Caco-2 (cell line): ENCODE data around the gene RAE1. TPM values are rescaled to one million over a fixed set of nuclear protein-coding genes. Genes with fewer than 3 reads are reported as not detected.

Experiments used
- BruUV-seq: library from RNA; stranded (reverse); fragments of 400-500 nt; replicated peaks from 2 replicates; lab custom pipeline; 2021; lab: Mats Ljungman, UMichigan
- CTCF ChIA-PET: fragments of 300-600 bp; sonication (Branson Sonifier 250); formaldehyde crosslinking; loops from one replicate; lab custom pipeline; 2022; ENCODE audit warnings: antibody characterized with exemption; lab: Charles Lee
- POLR2A ChIA-PET: fragments of 300-600 bp; sonication (Branson Sonifier 250); formaldehyde crosslinking; loops from one replicate; lab custom pipeline; 2022; ENCODE audit warnings: antibody characterized with exemption; lab: Charles Lee
- DNase-seq, 2 experiments: peaks; one replicate each; pipeline versions ENCODE4 v3.0.0 to v3.0.0-alpha.2; 2020 to 2022
- H3K27me3 ChIP-seq: replicated peaks from 2 replicates; pipeline ENCODE4 v1.6.0; 2011; ENCODE audit warnings: low read length; ENCODE audit not compliant: control insufficient read depth, insufficient read depth
- H3K36me3 ChIP-seq: 2 replicates; pipeline ENCODE4 v1.5.1; 2011; ENCODE audit warnings: low read length; ENCODE audit not compliant: control insufficient read depth, insufficient read depth
- H3K4me1 ChIP-seq: fragments of 250-450 bp; sonication (Bioruptor Pico); 2 replicates; pipeline ENCODE4 v1.5.1; 2020; ENCODE audit warnings: mild to moderate bottlenecking
- H3K4me3 ChIP-seq: 2 replicates; pipeline ENCODE4 v1.5.1; 2011; ENCODE audit warnings: low read depth, mild to moderate bottlenecking, control low read depth, low read length
- H3K9me3 ChIP-seq: fragments of 250-450 bp; sonication (Bioruptor Pico); 2 replicates; pipeline ENCODE4 v1.5.1; 2020; ENCODE audit warnings: mild to moderate bottlenecking, moderate library complexity
- H3K27ac Mint-ChIP-seq: one replicate; pipeline ENCODE4 v1.8.0; 2022; ENCODE audit warnings: mixed read lengths; ENCODE audit not compliant: unreplicated experiment
- H3K27me3 Mint-ChIP-seq: one replicate; pipeline ENCODE4 v1.8.0; 2022; ENCODE audit warnings: mixed read lengths; ENCODE audit not compliant: insufficient read depth, unreplicated experiment
- H3K36me3 Mint-ChIP-seq: one replicate; pipeline ENCODE4 v1.8.0; 2022; ENCODE audit warnings: mild to moderate bottlenecking, mixed read lengths; ENCODE audit not compliant: insufficient read depth, unreplicated experiment
- H3K4me1 Mint-ChIP-seq: one replicate; pipeline ENCODE4 v1.8.0; 2022; ENCODE audit warnings: low read depth, mixed read lengths; ENCODE audit not compliant: unreplicated experiment
- H3K4me3 Mint-ChIP-seq: one replicate; pipeline ENCODE4 v1.8.0; 2022; ENCODE audit warnings: mild to moderate bottlenecking, moderate library complexity, mixed read lengths; ENCODE audit not compliant: unreplicated experiment
- H3K9me3 Mint-ChIP-seq: one replicate; pipeline ENCODE4 v1.8.0; 2022; ENCODE audit warnings: mixed read lengths; ENCODE audit not compliant: unreplicated experiment
- intact Hi-C: fragments of 100-400 bp; cut with micrococcal nuclease; formaldehyde crosslinking; loops from one replicate; pipeline ENCODE4 v1.10.0; 2022; ENCODE audit not compliant: unreplicated experiment
- total RNA-seq: library from RNA; stranded (reverse); gene quantifications from 2 replicates; pipeline ENCODE4 v1.2.3, GENCODE V29; 2022
- TF ChIP-seq, protein P1 (sequence below), 2 experiments: fragments of 200-600 bp in 1 of 2; IDR thresholded peaks; 1 replicate in 1 of 2; 2 replicates in 1 of 2; pipeline versions ENCODE4 v1.5.1 to v1.8.0; 2011 to 2022; ENCODE audit warnings: antibody characterized with exemption in 1 of 2, control low read depth in 1 of 2, inconsistent platforms in 1 of 2, low read depth in 1 of 2, low read length in 1 of 2, mild to moderate bottlenecking in 1 of 2, moderate library complexity in 1 of 2; ENCODE audit not compliant: insufficient read depth in 1 of 2, severe bottlenecking in 1 of 2, unreplicated experiment in 1 of 2

RAE1 gene
- total RNA-seq, 1 experiment from 2014 or later = 133 TPM

DNA sequence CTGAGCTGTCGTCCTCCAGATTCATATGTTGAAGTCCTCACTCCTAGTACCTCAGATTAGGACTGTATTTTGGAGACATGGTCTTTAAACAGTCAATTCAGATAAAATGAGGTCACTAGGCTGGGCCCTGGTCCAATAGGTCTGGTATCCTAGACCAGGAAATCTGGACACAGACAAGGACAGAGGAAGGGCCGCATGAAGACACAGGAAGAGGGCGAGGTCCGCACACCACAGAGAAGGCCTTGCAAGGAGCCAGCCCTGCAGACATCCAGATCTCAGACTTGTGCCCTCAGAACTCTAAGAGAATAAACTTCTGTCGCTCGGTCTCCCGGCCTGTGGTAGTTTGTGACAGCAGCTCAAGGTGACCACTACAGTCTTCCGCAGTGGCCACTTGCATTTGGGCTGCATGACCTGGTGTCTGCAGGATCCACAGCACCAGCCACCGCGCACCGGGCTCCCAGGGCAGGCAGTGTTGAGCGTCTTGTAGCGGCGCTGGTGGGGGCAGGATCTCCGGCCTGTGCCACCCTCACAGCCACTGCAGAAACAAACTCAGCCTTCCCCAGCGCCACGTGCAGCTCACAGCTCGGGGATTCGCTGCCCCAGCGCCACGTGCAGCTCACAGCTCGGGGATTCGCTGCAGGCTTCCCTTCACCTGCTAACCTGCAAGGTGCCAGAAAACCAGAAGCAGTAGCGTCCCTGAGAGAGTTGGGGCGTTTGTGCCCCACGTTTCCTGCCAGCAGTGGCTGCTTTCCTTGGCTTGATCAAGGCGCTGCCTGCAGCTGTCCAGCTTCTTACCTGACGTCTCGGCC is 34.1 kb downstream of the RAE1 start:
- H3K4me1 ChIP-seq = peaks cover 7% of the 10 kb centered on the region
- H3K9me3 Mint-ChIP-seq = no peaks in the 10 kb centered on the region
- H3K4me3 Mint-ChIP-seq = no peak overlapping the region
- no peaks in the 10 kb centered on the region for H3K27me3 ChIP-seq
- H3K4me1 Mint-ChIP-seq = peaks cover 19% of the 10 kb centered on the region
- no peak for DNase-seq
- ChIA-PET CTCF (no interaction called here), POLR2A (interaction anchor here (0.6 kb wide), 1 partner anchor 18 kb away, joined by 11 read pairs; no protein-coding TSS in a partner anchor)
- no TSS peak for BruUV-seq
- no peaks in the 10 kb centered on the region for H3K27me3 Mint-ChIP-seq
- intact Hi-C loops = loop anchor here (5.0 to 10.0 kb wide), 2 partner anchors 37 to 210 kb away; no protein-coding TSS in a partner anchor
- H3K4me3 ChIP-seq = no peak overlapping the region
- H3K36me3 Mint-ChIP-seq = peaks cover 28% of the 10 kb centered on the region
- peaks cover 2% of the 10 kb centered on the region; the same call in 1 of the 2 replicates for H3K36me3 ChIP-seq
- TF ChIP-seq, protein P1, sequence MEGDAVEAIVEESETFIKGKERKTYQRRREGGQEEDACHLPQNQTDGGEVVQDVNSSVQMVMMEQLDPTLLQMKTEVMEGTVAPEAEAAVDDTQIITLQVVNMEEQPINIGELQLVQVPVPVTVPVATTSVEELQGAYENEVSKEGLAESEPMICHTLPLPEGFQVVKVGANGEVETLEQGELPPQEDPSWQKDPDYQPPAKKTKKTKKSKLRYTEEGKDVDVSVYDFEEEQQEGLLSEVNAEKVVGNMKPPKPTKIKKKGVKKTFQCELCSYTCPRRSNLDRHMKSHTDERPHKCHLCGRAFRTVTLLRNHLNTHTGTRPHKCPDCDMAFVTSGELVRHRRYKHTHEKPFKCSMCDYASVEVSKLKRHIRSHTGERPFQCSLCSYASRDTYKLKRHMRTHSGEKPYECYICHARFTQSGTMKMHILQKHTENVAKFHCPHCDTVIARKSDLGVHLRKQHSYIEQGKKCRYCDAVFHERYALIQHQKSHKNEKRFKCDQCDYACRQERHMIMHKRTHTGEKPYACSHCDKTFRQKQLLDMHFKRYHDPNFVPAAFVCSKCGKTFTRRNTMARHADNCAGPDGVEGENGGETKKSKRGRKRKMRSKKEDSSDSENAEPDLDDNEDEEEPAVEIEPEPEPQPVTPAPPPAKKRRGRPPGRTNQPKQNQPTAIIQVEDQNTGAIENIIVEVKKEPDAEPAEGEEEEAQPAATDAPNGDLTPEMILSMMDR (IDR thresholded peaks at IDR 0.05; ENCODE audit: insufficient read depth in 1 of 2, low read depth in 1 of 2, low read length in 1 of 2, severe bottlenecking in 1 of 2, unreplicated experiment in 1 of 2) = no peak
- H3K9me3 ChIP-seq = no peaks in the 10 kb centered on the region
- H3K27ac Mint-ChIP-seq = no peak overlapping the region

DNA sequence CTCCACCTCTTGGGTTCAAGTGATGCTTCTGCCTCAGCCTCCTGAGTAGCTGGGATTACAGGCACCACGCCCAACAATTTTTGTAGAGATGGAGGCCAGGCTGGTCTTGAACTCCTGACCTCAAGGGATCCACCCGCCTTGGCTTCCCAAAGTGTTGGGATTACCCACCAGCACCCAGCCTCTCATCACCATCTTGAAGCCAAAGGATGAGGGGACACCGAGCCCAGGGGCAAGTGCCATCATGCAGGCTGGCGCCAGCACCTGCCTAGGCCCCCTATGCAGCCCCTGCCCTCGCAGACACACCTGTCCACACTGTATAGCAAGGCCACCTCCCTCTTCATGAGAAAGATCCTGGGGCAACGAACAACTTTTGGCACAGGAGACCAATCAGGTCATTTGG is 34.9 kb downstream of the RAE1 start:
- H3K27me3 ChIP-seq = no peaks in the 10 kb centered on the region
- CTCF ChIA-PET = no interaction called here
- POLR2A ChIA-PET = no interaction called here
- no peaks in the 10 kb centered on the region for H3K9me3 ChIP-seq
- no TSS peak for BruUV-seq
- H3K9me3 Mint-ChIP-seq = no peaks in the 10 kb centered on the region
- no peak for DNase-seq
- peaks cover 15% of the 10 kb centered on the region for H3K4me1 ChIP-seq
- H3K27ac Mint-ChIP-seq = no peak overlapping the region
- peaks cover 24% of the 10 kb centered on the region for H3K4me1 Mint-ChIP-seq
- no peaks in the 10 kb centered on the region for H3K36me3 ChIP-seq
- TF ChIP-seq, protein P1 (IDR thresholded peaks at IDR 0.05; ENCODE audit: insufficient read depth in 1 of 2, low read depth in 1 of 2, low read length in 1 of 2, severe bottlenecking in 1 of 2, unreplicated experiment in 1 of 2) = no peak
- H3K4me3 ChIP-seq = no peak overlapping the region
- no peaks in the 10 kb centered on the region for H3K27me3 Mint-ChIP-seq
- H3K4me3 Mint-ChIP-seq = no peak overlapping the region
- intact Hi-C loops = loop anchor here (10.0 kb wide), 1 partner anchor 209 kb away; no protein-coding TSS in a partner anchor
- peaks cover 32% of the 10 kb centered on the region for H3K36me3 Mint-ChIP-seq

DNA sequence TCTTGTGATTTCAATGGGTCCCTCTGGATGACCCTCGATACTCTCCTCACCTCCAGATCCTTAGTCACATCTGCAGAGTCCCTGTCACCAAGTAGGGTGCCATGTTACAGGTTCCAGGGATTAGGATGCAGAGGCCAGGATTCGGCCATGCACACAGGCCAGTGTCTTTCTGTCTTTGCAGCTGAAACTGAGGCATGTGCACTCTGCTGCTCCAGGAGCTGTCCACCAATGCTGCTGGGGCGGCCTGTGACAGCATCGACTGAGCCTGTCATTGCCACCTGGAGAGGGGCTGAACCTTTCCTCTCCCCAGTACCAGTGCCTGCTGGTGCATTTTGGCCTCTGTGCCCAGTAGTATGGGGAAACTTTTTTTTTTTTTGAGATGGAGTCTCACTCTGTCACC is 35.7 kb downstream of the RAE1 start:
- no peak overlapping the region for H3K27ac Mint-ChIP-seq
- intact Hi-C loops = loop anchor here (10.0 kb wide), 1 partner anchor 208 kb away; no protein-coding TSS in a partner anchor
- H3K9me3 Mint-ChIP-seq = no peaks in the 10 kb centered on the region
- H3K4me3 ChIP-seq = no peak overlapping the region
- peaks cover 26% of the 10 kb centered on the region for H3K36me3 Mint-ChIP-seq
- TF ChIP-seq, protein P1 (IDR thresholded peaks at IDR 0.05; ENCODE audit: insufficient read depth in 1 of 2, low read depth in 1 of 2, low read length in 1 of 2, severe bottlenecking in 1 of 2, unreplicated experiment in 1 of 2) = no peak
- H3K4me1 ChIP-seq = peaks cover 16% of the 10 kb centered on the region
- H3K36me3 ChIP-seq = no peaks in the 10 kb centered on the region
- peaks cover 26% of the 10 kb centered on the region for H3K4me1 Mint-ChIP-seq
- no peaks in the 10 kb centered on the region for H3K27me3 ChIP-seq
- no TSS peak for BruUV-seq
- no peaks in the 10 kb centered on the region for H3K27me3 Mint-ChIP-seq
- no peaks in the 10 kb centered on the region for H3K9me3 ChIP-seq
- H3K4me3 Mint-ChIP-seq = no peak overlapping the region
- DNase-seq = peak in 1 of 2 experiments; percentile 39
- ChIA-PET CTCF (interaction anchor here (0.7 kb wide), 1 partner anchor 284 kb away, joined by 4 read pairs; no protein-coding TSS in a partner anchor), POLR2A (no interaction called here)
